Measurements from ENCODE around the gene DOCK11. TPM values are rescaled to one million over a fixed set of nuclear protein-coding genes. Genes with fewer than 3 reads are reported as not detected.

Gene DOCK11
- total and polyA plus RNA-seq, 9 of the 15 experiments (the other 6 are each of a cell fraction or from before 2014, with no cell fraction given), result 41.8 to 77.8 (median 50.9) TPM

DNA sequence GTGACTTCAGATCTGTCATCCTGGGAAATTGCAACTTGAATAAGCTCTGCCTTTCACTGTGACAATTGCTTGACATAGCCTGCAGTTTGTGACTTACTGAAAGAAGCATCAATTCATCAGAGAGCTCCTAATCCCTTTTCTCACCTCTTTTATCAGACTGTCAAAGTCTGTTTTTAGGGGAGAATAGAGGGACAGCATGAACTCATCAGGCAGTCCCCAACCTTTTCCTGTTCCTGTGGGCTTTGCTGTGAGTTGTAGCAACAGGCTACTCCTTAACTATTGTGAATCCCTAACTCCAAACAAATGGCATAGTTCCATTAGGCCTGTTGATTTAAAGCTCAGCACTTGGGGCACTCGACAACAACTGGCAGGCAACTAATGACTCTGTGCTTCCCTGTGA is 64.9 kb downstream of the DOCK11 start:
- Histone ChIP-seq H3K4me2 (ENCODE audit: insufficient read depth, low read length) (no peak overlapping the region), H4K20me1 (replicated peaks; ENCODE audit: control insufficient read depth, insufficient read depth, low read length) (no peaks in the 10 kb centered on the region), H3K79me2 (ENCODE audit: control insufficient read depth, insufficient read depth, low read length) (peaks cover 10% of the 10 kb centered on the region; the same call in 1 of the 3 replicates), H3K9me1 (ENCODE audit: control insufficient read depth, insufficient read depth, low read length) (no peaks in the 10 kb centered on the region), H3K27ac (ENCODE audit: extremely low read depth, low read depth, low read length) (peak overlapping the region; percentile 53; the same call in 2 of the 3 replicates), H3K4me1 (replicated peaks in 1 of 2; ENCODE audit: control insufficient read depth in 2 of 2, insufficient read depth in 2 of 2, low read length in 2 of 2) (peaks cover 13 to 48% of the 10 kb centered on the region in 2 experiments), H3K9me3 (replicated peaks; ENCODE audit: control insufficient read depth, insufficient read depth, low read depth, low read length) (no peaks in the 10 kb centered on the region), H3K9ac (ENCODE audit: insufficient read depth in 1 of 2, low read depth in 2 of 2, low read length in 2 of 2) (no peak overlapping the region), H3K36me3 (ENCODE audit: control insufficient read depth, insufficient read depth, low read length) (peaks cover 63% of the 10 kb centered on the region), H2AFZ (ENCODE audit: low read depth, low read length) (no peak overlapping the region), H3K4me3 (no peak overlapping the region), H3K27me3 (ENCODE audit: control insufficient read depth in 2 of 2, insufficient read depth in 2 of 2, low read length in 2 of 2) (no peaks in the 10 kb centered on the region)
- 43% methylated on average over 1 of the region's 1 CpG for WGBS (ENCODE audit: insufficient coverage, low coverage, missing lambda C conversion rate)
- ATAC-seq (no peak), FAIRE-seq (no peak), DNase-seq (ENCODE audit: extremely low read depth in 1 of 4, low spot score in 3 of 4) (no peak)
- TF ChIP-seq, protein P1, sequence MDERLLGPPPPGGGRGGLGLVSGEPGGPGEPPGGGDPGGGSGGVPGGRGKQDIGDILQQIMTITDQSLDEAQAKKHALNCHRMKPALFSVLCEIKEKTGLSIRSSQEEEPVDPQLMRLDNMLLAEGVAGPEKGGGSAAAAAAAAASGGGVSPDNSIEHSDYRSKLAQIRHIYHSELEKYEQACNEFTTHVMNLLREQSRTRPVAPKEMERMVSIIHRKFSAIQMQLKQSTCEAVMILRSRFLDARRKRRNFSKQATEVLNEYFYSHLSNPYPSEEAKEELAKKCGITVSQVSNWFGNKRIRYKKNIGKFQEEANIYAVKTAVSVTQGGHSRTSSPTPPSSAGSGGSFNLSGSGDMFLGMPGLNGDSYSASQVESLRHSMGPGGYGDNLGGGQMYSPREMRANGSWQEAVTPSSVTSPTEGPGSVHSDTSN (CRISPR knock-in tag; IDR thresholded peaks at IDR 0.05; ENCODE audit: low read depth), result no peak
- TF ChIP-seq, protein P1 (tag; conservative IDR thresholded peaks at IDR 0.05; ENCODE audit: low read depth), result 0 out of 2 replicates have a peak, but pooled peaks have one; percentile 10
- TF ChIP-seq PPARD (CRISPR knock-in tag; IDR thresholded peaks at IDR 0.05), result no peak
- POLR2A ChIA-PET, result interaction anchor here (1.0 kb wide), 1 partner anchor 9 kb away, joined by 4 read pairs; no protein-coding TSS in a partner anchor
- CTCF ChIA-PET (ENCODE audit: low intra/inter-chr PET ratio), result no interaction called here
- intact Hi-C loops (cut with micrococcal nuclease), result loop anchor here (5.0 kb wide), 1 partner anchor 63 kb away; the partner anchor contains the start of gene DOCK11
- in situ Hi-C loops (cut with MboI), result no loop called here
- BruUV-seq (replicated peaks), result no TSS peak
